HG03159 (cell line): ENCODE data around the gene TCF12.
A peak's percentile ranks its signal among the peaks of the same experiment; 100 is the strongest.

Experiments used
- ATAC-seq: cut with Tn5 transposase; IDR thresholded peaks from one replicate; pipeline ENCODE4 v1.9.1; 2021; ENCODE audit warnings: mild to moderate bottlenecking, moderate library complexity; ENCODE audit not compliant: unreplicated experiment

The TCF12 gene

DNA sequence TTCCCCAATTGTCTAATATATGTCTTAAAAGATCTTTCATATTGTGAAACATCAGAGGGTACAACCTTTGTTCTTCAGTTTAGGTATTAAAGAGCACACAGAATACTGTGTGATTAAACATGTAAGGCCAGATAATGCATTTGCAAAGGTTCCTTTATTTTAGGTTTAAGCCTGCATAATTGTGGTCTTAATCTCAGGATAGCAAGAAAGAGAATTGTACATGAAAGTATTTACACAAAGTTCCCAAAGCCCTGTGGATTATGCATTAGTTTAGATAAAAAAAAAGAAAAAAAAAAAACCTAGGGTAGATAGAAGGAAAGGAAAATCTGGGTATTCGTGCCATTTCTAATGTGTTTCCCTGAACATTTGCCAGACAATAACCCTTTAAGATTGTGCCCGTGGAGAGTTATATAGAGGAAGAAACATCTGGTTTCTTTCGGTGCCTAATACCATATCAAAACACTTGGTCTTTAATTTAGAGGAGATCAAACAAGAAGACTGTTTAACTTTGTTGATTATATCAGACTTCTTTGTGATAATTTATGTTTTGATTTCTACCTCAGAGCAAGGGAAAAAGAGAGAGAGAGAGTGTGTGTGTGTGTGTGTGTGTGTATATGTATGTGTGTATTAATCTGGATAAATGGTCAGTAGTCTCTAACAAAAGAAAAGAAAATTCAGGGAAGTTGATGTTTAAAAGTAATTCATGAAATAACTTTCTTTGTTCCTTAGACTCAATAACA is 318.3 kb downstream of the TCF12 start:
- no peak for ATAC-seq

DNA sequence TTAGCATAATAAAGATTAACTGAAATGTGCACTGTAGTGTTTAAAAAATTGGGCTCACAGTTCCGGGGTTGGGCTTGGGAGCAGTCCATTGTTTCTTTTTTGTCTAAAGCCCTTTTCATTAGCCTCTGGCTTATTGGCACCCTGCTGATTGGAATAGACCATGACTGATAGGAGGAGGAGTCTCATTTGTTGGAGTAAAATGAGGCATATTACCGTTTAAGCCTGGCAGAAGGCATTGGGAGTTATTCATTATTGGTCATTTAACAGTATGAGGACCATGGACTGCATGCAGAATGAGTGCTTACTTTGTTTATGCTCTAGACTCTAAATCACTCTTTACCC is 318.8 kb downstream of the TCF12 start:
- no peak for ATAC-seq

DNA sequence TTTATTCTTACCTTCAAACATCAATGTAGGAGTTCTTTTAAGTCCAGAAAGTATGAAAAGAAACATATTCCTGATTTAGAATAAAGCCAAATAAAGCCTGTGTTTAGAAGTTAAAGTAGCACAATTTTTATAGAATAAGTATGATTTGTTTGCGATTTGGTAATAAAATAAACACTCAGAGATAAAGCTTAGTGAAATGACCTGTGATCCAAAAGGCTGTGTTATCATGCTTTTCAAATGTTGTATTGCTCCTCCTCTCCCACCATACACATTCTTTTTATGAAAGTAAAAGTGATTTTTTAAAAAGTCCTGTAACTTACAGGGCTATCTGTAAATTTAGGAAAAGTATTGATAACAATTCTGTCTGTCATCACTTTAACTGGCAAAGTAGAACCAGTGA is 319.2 kb downstream of the TCF12 start:
- no peak for ATAC-seq

DNA sequence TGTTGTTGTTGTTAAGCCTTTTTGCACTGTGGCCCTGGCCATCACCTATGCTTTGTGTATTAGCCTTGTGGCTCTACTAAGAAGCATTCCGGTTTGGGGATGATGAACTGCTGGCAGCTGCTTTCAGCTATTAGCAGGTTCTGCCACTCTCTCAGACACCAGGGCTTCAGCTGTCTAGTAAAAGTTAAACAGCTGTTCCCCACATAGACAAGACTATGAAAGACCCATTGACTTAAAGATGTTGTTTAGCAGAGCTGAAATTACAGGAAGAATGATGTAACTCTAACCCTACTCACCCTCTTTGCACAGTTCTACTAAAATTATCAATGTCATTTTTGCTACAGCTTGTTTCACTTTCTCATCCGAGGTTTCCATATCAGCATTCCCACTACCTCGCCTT is 326.7 kb downstream of the TCF12 start:
- no peak for ATAC-seq

DNA sequence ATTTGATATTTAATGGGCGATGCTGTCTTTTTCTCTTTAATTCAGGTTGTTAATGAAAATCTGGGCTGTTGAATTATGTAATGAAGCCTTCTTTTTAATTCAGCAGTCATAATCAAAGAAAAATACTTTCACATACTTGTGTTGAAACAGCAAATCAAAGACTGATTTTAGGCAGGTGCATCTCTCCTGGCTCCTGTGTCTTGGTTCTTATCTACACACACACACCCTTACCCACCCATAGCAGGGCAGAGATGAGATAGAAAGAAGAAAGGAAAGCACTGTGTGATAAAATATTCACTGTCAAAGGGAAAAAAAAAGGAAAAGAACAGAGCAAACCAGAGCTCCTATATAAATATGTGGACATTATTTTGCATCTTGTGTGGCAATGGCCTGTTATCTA is 327.3 kb downstream of the TCF12 start:
- no peak for ATAC-seq

DNA sequence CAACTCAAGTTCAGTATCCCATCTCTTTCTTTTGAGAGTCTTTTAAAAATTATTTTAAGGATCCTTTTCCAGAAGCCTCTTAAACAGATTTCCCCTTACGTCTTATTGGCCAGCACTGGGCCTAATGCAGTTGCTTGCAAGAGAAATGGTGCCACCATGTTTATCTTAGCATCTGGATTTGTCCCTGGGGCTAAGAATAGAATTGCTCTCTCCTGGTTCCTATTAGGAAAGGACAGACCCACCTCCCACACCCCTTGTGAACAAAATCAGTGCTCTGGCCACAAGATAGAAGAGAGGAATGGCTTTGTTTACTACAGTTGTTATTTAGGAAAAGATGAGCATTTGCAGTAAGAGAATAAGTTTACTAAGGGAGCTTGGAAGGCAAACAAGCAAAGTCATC is 329.6 kb downstream of the TCF12 start:
- ATAC-seq, result no peak

DNA sequence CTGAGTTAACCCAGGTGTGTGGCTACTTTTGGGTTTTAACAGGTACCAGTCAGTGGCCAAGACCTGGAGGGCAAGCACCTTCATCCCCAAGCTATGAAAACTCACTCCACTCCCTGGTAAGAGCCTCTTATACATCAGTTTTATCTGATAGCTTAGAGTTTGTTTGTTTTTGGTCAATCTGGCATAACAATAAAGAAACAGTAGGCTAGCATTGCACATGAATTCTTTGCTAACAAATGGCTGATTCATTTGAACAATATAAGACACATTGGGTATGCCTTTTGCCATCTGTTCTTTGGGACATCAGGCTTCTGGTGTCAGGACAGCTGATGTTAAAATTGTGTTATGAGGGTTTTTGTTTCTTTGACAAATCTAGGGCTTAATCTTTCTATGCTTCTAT is 332.9 kb downstream of the TCF12 start:
- ATAC-seq, result no peak

DNA sequence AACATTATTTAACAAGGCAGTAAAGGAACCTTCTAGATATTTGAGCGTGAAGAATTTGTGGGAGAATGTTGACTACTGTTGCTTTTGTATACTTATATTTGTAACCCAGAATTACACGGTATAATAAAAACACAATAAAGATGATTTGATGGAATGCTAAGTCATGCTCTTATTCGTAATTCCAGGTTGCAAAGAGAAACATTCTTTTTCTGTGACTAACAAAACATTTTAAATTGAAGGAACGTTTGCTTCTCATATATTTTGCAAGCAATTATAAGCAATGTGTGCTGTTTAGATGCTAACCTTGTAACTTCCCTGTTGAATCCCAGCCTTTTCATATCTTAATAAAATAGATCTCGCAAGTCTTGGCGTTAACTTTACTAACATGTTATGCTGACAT is 333.5 kb downstream of the TCF12 start:
- ATAC-seq, result no peak

DNA sequence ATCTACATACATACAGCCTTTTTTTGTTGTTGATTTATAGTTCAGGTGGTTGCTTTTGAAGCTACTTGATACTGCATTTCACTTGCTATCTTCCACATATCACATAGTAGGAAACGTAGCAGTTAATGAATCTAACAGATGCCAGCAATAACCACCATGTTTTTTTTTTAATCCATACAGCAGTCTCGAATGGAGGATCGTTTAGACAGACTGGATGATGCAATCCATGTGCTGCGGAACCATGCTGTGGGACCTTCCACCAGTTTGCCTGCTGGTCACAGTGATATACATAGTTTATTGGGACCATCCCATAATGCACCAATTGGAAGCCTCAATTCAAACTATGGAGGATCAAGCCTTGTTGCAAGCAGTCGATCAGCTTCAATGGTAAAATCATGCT is 334.6 kb downstream of the TCF12 start:
- ATAC-seq, result no peak

DNA sequence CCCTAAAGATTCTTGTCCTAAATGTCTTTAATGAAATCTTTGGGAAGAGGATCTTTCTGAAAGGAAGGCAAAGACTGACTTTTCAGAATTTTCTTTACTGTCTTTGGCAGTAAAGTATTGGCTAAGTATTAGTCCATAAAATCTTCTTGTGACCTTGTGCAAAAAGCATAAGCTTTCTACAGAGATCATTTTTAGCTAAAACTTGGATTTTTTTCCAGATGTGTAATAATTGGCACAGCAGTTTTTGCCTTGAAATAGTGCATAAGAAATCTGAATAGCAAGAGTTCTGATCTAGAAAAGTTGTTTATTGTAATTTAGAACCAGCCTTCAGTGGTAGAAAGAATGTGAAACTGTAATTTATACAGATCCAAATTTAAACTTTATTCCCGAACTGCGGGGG is 335.1 kb downstream of the TCF12 start:
- no peak for ATAC-seq

DNA sequence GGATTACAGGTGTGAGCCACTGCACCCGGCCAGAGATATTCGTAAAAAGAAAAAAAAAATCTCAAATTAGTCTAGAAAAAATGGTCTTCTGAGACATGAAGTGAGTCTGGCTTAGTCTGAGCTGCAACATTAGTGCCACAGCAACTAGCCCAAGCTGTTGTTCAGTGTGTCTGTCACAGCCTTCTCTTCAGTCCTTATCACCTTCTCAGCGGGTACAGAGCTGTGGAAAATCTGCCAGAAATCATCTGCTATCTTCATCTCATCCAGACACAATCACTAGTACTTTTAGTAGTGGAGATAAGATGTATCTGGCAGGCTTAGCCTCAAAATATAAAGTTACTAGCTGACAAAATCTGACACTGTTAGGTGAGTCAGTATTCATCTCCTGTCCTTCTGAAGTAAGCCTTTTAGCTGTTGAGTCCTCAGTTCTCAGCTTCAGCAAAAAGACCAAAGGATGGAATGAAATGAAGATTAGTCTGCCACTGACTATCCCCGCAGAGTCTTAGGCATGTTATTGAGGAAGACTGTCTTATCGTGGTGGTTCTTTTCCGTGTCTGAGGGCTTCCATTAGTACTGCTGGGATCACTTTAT is 337.4 kb downstream of the TCF12 start:
- no peak for ATAC-seq

DNA sequence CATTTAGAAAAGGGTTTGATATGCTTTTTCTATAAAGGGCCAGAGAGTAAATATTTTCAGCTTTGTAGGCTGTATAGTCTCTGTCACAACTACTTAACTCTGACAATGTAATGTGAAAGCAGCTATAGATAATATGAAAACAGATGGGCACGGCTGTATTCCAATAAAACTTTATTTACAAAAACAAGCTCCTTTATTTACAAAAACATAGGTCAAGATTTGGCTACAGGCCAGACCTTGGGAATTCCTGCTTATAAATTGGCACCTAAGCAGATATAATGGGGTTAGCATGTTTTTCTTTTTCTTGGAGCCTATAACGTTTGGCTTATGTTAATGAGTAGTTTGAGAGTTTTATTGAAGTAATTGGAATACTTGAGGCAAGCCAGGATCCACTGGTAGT is 338.5 kb downstream of the TCF12 start:
- ATAC-seq, result no peak

DNA sequence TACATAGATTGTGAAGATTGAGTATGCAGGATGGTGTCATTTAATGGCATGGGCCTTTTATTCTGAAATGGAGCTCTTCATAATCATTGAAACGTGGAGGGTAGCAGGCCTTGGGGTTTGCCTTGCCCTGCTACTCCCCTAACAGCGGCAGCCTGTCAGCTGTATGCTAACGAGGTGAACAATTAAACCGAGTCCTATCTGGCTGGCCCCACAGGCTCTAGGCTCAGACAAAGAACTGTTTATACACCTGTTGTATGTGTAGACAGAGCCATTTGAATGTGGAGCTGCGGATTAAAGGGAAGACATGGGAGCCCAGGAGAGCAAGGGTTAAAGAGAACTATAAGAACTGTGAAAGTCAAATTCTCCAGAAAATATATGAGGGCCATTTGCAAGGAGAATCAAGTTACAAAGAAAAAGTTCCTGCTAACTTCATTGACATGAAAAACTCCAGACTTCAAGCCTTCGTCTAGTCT is 341.2 kb downstream of the TCF12 start:
- ATAC-seq, result no peak

DNA sequence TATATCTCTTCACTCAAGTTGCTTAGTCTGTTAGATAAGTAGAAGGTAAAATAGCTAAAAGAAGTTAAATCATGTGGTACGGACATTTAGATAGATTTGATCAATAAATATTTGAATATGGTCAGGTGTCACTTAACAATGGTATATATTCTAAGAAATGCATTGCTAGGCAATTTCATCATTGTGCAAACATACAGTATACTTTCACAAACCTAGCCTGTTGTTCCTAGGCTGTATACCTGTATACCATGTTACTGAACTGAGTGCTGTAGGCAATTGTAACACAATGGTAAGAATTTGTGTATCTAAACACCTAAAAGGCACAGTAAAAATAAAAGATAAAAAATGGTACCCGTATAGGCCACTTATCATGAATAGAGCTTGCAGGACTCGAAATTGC is 345.1 kb downstream of the TCF12 start:
- ATAC-seq, result no peak

DNA sequence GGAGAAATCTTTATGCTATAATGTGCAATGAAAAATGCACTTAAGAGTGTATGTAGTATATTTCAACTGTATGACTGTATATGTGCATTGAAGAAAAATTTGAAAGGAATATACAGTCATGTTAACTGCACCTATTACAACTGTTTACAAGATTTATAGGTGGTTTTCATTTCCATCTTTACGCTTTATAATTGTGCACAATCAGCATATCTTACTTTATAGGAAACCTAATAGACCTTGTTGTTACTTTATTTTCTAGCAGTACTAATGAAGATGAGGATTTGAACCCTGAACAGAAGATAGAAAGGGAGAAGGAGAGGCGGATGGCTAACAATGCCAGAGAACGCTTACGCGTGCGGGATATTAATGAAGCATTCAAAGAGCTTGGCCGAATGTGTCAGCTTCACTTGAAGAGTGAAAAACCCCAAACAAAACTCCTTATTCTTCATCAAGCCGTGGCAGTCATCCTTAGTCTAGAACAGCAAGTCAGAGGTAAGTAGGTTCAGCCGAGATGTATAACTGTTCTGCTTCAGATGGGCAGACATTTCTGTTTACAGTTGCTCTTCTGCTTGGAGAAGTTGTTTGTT is 354.4 kb downstream of the TCF12 start:
- no peak for ATAC-seq

DNA sequence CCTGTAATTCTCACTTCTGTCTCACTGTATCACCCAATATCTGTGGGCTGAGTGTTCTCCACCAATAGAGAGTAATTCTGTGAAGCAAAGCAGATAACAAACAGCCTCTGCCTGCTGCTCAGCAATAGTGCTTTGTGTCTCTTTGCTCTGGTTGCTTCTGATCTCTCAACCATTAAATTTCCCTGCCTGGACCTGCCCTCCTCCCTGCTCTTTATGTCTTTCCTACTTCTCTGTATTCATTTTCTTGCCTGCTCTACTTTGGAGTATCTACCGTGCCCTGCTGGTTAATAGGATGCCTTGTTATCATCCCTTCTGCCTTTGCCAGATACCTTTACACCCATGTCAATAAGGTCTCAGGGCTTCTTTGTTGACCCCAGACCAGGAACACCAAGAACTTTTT is 355.0 kb downstream of the TCF12 start:
- no peak for ATAC-seq

DNA sequence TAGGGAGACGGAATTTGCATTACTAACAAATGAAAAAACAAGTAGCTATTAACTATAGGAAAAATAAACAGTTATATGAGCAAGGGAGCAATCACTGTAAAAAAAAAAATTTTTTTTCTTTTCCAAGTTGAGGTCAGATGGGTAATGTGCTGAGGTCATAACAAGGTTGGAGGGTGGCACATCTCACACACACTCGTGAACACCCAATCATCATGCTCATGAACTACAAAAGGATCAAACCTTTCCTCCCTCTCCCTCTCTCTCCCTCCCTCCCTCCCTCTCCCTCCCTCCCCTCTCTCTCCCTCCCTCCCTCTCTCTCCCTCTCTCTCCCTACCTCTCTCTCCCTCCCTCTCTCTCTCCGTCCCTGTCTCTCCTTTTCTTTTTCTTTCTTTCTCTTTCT is 360.0 kb downstream of the TCF12 start:
- no peak for ATAC-seq

DNA sequence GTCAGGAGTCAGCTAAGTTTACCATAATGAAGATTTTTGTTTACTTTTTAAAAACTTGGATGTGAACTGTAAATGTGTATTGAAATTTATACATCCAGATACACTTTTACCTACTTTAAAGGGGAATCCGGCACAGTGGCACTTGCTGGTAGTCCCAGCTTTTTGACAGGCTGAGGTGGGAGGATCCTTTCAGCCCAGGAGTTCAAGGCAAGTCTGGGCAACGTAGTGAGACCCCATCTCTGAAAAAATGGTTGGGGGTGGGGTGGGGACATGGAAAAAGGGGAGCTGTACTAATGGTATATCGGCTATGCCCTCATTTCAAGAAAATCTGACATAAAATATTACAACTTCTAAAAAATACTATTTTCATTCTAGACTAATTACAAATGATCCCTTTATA is 362.0 kb downstream of the TCF12 start:
- no peak for ATAC-seq

DNA sequence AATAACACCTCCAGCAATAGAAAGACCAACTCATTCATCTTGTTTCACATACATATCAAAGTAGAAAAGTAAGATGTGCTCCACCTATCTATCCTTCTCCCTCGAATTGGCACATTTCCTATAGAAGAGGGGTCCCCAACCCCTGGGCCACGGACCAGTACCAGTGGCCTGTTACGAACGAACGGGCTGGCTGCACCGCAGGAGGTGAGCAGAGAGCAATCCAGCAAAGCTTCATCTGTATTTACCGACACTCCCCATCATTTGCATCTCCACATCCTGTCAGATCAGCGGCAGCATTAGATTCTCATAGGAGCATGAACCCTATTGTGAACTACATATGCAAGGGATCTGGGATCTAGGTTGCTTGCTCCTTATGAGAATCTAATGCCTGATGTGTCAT is 362.9 kb downstream of the TCF12 start:
- no peak for ATAC-seq

DNA sequence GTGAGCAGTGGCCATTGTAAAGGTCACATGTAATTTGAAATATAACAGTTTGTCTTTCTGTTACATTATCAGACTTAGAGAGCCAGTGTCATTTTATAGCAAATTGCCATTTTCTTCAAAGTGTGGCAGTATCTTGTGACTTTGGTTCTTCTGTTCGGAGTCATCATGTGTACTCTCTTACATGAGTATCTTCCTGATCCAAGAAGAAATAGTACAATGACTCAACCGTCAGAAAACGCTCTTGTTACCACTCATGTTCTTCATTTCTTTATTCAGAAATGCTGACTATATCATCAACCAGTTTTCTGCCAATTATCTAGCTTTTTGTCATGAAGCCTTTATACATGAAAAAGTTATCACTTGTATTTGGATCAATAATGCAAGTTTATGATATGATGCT is 364.2 kb downstream of the TCF12 start:
- ATAC-seq, result no peak

DNA sequence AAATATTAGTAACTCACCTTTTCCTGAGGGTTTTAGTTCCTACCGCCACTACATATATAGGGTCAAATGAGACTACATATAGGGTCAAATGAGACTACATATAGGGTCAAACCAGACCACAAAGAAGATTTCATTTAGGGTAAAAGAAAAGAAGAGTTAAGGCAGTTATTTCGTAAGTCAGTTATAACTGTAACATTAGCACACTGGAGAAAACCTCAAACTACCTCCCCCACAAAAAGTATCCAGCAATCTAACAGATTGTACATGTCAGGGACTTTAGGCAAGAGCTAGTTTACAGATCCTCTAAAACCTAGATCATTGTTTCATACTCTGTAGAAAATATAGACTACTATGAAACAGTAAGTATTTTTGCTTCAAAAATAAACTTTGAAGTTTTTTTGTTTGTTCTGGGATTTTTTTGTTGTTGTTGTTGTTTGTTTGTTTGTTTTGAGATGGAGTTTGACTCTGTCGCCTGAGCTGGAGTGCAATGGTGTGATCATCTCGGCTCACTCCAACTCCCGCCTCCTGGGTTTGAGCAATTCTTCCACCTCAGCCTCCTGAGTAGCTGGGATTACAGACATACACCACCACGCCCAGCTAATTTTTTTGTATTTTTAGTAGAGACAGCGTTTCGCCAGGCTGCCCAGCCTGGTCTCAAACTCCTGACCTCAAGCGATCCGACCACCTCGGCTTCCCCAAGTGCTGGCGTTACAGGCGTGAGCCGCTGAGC is 365.5 kb downstream of the TCF12 start:
- no peak for ATAC-seq

DNA sequence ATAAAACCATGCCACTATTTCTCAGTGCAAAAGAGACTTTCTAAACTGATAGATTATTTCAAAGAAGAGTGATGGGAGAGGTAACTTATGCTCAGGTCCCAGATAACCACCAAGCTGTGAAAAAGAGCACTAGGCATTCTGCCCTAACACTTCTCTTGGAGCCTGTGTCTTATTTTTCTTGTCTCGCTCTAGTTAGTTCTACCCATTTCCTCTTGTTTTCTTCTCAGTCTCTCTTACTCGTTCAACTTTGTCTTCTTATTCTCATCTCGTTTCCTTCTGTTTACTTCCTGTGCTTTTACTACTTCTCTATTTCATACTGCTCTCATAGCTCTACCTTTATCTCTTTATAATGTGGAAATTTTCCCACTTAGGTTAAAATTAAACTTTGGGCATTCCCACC is 366.1 kb downstream of the TCF12 start:
- ATAC-seq, result peak; percentile 40
